ENCODE measurements around the gene CBFA2T3. TPM values are rescaled to one million over a fixed set of nuclear protein-coding genes. Genes with fewer than 3 reads are reported as not detected.
A peak's percentile ranks its signal among the peaks of the same experiment; 100 is the strongest.

CBFA2T3 gene
- total and polyA plus RNA-seq, 2 of the 13 experiments (the other 11 are each of a cell fraction or from before 2014, with no cell fraction given): 0.05 TPM; not detected in 1

DNA sequence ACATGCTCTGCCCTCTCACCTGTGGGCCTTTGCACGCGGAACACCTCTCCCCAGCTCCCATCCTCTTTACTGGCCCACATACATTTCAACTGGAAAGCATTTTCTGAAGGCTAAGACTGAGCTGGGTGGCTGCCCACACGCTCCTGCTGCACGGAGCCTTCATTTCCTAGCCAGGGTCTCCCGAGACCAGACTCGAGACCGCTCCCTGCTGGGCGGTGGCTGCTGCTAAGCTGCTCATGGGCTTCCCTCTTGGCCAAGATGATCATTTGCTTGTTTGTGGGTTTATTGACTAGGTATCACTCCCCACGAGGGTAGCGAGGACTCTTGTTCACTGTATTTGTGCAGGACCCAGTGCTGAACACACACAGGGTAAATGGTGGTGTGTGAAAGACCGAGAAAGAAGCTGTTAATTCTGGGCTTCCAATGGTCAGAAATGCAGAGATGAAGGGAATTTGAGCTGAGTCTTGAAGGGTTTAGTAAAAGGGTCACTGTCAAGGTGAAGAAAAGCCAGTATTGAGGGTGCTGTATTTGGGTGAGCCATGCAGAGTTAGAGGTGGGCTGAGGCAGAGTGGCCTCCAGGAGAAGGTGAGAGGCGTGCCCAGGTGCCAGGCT lies 119.2 kb downstream of the CBFA2T3 start (continued):
- TF ChIP-seq, protein P1, sequence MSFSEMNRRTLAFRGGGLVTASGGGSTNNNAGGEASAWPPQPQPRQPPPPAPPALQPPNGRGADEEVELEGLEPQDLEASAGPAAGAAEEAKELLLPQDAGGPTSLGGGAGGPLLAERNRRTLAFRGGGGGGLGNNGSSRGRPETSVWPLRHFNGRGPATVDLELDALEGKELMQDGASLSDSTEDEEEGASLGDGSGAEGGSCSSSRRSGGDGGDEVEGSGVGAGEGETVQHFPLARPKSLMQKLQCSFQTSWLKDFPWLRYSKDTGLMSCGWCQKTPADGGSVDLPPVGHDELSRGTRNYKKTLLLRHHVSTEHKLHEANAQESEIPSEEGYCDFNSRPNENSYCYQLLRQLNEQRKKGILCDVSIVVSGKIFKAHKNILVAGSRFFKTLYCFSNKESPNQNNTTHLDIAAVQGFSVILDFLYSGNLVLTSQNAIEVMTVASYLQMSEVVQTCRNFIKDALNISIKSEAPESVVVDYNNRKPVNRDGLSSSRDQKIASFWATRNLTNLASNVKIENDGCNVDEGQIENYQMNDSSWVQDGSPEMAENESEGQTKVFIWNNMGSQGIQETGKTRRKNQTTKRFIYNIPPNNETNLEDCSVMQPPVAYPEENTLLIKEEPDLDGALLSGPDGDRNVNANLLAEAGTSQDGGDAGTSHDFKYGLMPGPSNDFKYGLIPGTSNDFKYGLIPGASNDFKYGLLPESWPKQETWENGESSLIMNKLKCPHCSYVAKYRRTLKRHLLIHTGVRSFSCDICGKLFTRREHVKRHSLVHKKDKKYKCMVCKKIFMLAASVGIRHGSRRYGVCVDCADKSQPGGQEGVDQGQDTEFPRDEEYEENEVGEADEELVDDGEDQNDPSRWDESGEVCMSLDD (CRISPR knock-in tag; IDR thresholded peaks at IDR 0.05; ENCODE audit: borderline replicate concordance): no peak; the same call in 1 of the 2 replicates
- TF ChIP-seq ZBTB7A (CRISPR knock-in tag; IDR thresholded peaks at IDR 0.05): no peak
- TF ChIP-seq, protein P2, sequence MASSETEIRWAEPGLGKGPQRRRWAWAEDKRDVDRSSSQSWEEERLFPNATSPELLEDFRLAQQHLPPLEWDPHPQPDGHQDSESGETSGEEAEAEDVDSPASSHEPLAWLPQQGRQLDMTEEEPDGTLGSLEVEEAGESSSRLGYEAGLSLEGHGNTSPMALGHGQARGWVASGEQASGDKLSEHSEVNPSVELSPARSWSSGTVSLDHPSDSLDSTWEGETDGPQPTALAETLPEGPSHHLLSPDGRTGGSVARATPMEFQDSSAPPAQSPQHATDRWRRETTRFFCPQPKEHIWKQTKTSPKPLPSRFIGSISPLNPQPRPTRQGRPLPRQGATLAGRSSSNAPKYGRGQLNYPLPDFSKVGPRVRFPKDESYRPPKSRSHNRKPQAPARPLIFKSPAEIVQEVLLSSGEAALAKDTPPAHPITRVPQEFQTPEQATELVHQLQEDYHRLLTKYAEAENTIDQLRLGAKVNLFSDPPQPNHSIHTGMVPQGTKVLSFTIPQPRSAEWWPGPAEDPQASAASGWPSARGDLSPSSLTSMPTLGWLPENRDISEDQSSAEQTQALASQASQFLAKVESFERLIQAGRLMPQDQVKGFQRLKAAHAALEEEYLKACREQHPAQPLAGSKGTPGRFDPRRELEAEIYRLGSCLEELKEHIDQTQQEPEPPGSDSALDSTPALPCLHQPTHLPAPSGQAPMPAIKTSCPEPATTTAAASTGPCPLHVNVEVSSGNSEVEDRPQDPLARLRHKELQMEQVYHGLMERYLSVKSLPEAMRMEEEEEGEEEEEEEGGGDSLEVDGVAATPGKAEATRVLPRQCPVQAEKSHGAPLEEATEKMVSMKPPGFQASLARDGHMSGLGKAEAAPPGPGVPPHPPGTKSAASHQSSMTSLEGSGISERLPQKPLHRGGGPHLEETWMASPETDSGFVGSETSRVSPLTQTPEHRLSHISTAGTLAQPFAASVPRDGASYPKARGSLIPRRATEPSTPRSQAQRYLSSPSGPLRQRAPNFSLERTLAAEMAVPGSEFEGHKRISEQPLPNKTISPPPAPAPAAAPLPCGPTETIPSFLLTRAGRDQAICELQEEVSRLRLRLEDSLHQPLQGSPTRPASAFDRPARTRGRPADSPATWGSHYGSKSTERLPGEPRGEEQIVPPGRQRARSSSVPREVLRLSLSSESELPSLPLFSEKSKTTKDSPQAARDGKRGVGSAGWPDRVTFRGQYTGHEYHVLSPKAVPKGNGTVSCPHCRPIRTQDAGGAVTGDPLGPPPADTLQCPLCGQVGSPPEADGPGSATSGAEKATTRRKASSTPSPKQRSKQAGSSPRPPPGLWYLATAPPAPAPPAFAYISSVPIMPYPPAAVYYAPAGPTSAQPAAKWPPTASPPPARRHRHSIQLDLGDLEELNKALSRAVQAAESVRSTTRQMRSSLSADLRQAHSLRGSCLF (CRISPR knock-in tag; IDR thresholded peaks at IDR 0.05; ENCODE audit: borderline replicate concordance): no peak
- TF ChIP-seq GLI4 (CRISPR knock-in tag; IDR thresholded peaks at IDR 0.05; ENCODE audit: borderline replicate concordance): no peak
- no peak for TF ChIP-seq HMGA1 (CRISPR knock-in tag; conservative IDR thresholded peaks at IDR 0.05)
- TF ChIP-seq, protein P3, sequence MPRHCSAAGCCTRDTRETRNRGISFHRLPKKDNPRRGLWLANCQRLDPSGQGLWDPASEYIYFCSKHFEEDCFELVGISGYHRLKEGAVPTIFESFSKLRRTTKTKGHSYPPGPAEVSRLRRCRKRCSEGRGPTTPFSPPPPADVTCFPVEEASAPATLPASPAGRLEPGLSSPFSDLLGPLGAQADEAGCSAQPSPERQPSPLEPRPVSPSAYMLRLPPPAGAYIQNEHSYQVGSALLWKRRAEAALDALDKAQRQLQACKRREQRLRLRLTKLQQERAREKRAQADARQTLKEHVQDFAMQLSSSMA (CRISPR knock-in tag; IDR thresholded peaks at IDR 0.05): no peak
- TF ChIP-seq ZNF24 (IDR thresholded peaks at IDR 0.05): no peak
- no peak for TF ChIP-seq SIX1 (CRISPR knock-in tag; IDR thresholded peaks at IDR 0.05; ENCODE audit: borderline replicate concordance)
- 0 out of 2 replicates have a peak, but pooled peaks have one; percentile 65 for TF ChIP-seq ZNF124 (CRISPR knock-in tag; IDR thresholded peaks at IDR 0.05)

Measured in HepG2 (cell line).